GM12872 (cell line): ENCODE measurements around the gene KAZN.

ENCODE experiments used
- TF ChIP-seq, protein P1 (sequence below): IDR thresholded peaks from 3 replicates; pipeline ENCODE4 v1.5.1; 2011; ENCODE audit warnings: low read depth, mild to moderate bottlenecking, low read length, moderate library complexity; ENCODE audit not compliant: insufficient read depth

KAZN gene

DNA sequence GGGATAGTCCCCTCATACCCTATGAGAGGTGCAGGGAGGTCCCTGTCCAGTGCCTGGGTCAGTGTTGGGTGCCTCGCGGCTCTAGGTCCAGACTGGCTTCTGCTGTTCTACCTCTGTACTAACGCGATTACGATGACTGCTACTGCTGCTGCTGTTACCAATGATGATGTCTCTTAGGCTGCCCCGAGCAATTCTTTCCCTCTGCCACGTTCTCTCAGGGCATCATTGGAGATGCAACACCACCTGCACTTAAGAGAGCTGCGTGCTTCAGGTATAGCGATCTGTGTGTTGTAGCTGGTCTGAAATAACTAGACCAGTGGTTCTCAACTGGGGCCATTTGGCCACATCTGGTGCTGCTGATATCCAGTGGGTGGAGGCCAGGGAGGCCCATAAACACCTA, 36.9 kb downstream of the KAZN start:
- TF ChIP-seq, protein P1, sequence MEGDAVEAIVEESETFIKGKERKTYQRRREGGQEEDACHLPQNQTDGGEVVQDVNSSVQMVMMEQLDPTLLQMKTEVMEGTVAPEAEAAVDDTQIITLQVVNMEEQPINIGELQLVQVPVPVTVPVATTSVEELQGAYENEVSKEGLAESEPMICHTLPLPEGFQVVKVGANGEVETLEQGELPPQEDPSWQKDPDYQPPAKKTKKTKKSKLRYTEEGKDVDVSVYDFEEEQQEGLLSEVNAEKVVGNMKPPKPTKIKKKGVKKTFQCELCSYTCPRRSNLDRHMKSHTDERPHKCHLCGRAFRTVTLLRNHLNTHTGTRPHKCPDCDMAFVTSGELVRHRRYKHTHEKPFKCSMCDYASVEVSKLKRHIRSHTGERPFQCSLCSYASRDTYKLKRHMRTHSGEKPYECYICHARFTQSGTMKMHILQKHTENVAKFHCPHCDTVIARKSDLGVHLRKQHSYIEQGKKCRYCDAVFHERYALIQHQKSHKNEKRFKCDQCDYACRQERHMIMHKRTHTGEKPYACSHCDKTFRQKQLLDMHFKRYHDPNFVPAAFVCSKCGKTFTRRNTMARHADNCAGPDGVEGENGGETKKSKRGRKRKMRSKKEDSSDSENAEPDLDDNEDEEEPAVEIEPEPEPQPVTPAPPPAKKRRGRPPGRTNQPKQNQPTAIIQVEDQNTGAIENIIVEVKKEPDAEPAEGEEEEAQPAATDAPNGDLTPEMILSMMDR: no peak

GRCh38 chr1:14636897-14637632, 38.6 kb downstream of the KAZN start:
- TF ChIP-seq, protein P1: no peak

DNA sequence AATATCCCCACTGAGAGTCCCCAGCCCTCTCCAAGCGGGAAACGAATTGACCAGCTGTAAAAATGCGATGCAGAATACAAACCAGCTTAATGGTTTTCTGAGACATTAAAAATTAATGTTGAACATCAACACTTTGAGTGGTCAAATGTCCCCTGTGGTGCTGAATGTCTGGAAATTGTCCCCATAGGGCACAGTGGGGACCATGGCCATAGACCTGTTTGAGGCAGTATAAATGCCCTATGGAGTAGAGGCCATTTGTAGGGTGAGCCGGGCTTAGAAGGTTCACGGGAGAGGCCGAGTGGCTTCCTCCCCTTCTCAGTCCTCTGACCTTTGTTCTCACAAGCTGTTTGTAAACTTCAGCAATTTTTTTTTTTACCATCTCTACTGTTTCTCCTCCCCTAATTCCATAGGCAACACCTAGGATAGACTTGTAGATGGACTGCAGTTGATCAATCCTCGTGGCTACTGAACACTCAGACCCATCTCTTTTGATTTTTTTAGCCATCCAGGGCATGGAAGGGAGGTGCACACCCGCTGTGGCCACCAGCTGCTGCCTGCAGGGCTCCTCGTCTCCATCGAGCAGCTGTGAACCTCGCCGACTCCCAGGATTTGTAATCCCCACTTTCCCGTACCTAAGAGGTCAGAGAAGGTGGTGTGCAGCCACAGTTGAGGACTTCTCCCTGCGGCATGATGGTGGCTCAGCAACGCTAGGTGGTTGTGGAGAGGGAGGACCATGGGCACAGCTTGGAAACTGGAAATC, 41.0 kb downstream of the KAZN start:
- TF ChIP-seq, protein P1: no peak

DNA sequence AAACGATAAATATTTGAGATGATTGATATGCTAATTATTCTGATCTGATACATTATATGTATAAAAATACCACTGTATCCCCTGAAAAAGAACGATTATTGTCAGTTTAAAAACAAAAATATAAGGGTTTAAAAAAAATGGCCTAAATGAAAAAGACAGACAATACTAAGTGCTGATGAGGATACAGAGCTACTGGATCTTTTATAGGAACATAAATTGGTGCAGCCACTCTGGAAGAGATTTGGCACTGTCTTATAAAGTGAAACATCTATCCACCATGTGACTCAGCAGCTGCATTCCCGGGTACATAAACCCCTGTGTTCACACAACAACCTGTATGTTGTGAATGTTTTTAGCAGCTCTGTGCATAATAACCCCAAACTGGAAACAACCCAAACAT, 44.2 kb downstream of the KAZN start:
- TF ChIP-seq, protein P1: no peak

- TF ChIP-seq, protein P1: no peak
These were observed 48.5 kb downstream of the KAZN start for GRCh38 chr1:14646973-14647372.

DNA sequence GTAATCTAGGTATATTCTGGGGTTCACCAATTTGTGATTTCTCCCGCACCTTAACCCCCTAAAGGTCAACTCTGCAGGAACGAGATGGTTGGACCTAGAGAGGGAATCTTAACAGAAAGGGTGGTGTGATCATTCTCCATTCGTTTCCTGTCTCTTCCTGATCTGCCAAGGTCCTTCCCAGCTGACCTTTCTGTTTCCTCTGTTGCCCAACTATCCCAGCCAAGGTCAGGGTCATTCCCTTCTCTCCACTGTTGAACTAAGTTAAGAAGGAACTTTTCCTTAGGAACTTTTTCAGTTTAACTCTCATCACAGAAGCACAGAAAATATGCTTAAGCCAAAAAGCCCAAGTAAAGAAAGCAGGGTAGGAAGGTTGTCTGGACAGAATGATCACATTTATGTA, 49.3 kb downstream of the KAZN start:
- TF ChIP-seq, protein P1: no peak

- TF ChIP-seq, protein P1: no peak
These were observed 49.9 kb downstream of the KAZN start for GRCh38 chr1:14648391-14648790.
